Measurements from ENCODE around the gene SPATA24. TPM values are rescaled to one million over a fixed set of nuclear protein-coding genes. Genes with fewer than 3 reads are reported as not detected.

Gene SPATA24
- total RNA-seq, 4 donors from 2014 or later: 1.5 to 5.9 (median 5.5) TPM

DNA sequence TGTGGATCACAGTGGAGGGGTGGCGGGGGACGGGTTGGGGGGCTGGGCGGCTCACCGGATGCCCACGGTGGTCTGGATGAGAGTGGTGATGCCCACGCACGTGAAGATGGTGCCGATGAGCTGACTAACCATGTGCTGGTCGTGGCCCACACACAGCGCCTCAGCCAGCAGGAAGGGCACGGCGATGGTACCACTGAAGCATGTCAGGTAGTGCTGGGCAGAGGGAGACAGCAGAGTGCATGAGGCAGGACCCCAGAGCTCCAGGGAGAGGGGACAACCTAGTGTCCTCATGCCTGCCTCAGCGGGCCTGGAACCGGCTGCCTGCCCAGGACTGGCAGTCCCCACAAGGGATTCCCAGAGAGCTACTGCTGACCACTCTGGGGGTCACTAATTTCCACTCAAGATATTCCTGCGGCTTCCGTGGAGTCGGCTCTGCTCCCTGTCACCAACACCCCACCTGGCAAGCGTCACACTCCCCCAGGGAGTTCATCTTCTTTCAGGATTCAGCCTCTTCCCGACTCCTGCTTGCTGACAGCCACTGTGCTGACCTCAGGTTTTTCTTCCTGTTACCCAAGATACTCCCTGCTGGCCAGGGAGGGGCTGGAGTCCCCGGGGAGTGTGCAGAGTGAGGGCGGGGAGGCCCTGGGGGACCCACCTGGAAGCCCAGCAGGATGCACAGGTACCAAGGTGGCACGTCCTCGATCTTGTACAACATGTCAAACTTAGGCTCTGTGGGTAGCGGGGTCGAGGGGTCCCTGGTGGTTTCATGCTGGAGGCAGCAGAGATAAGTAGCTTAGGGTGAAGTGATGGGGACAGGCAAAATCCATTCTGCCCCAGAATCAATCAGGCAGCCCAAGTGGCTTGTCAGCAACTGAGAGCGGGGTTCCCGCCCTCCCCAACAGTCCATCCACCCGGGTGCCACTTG is 21.8 kb downstream of the SPATA24 start:
- WGBS, 2 donors: 82 to 100% methylated on average over 4 to 14 of the region's 28 CpGs
- Histone ChIP-seq H3K4me3 (no peak overlapping the region), H3K36me3 (no peaks in the 10 kb centered on the region), H3K27me3 (no peaks in the 10 kb centered on the region), H3K4me1 (peaks cover 25 to 44% (median 26%) of the 10 kb centered on the region in 3 donors), H3K27ac (no peak overlapping the region), H3K9me3 (no peaks in the 10 kb centered on the region)
- intact Hi-C loops (cut with DNase I): no loop called here
- DNase-seq: no peak
- TF ChIP-seq POLR2A (IDR thresholded peaks at IDR 0.05): no peak
- TF ChIP-seq, protein P1, sequence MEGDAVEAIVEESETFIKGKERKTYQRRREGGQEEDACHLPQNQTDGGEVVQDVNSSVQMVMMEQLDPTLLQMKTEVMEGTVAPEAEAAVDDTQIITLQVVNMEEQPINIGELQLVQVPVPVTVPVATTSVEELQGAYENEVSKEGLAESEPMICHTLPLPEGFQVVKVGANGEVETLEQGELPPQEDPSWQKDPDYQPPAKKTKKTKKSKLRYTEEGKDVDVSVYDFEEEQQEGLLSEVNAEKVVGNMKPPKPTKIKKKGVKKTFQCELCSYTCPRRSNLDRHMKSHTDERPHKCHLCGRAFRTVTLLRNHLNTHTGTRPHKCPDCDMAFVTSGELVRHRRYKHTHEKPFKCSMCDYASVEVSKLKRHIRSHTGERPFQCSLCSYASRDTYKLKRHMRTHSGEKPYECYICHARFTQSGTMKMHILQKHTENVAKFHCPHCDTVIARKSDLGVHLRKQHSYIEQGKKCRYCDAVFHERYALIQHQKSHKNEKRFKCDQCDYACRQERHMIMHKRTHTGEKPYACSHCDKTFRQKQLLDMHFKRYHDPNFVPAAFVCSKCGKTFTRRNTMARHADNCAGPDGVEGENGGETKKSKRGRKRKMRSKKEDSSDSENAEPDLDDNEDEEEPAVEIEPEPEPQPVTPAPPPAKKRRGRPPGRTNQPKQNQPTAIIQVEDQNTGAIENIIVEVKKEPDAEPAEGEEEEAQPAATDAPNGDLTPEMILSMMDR (IDR thresholded peaks at IDR 0.05): no peak

GRCh38 chr5:139379626-139380449 is 24.1 kb downstream of the SPATA24 start:
- WGBS, 2 donors: 80 to 92% methylated on average over 11 to 13 of the region's 15 CpGs
- TF ChIP-seq, protein P1 (IDR thresholded peaks at IDR 0.05): no peak
- no peak for TF ChIP-seq POLR2A (IDR thresholded peaks at IDR 0.05)
- H3K4me1 ChIP-seq: peaks cover 13 to 30% (median 16%) of the 10 kb centered on the region in 3 donors
- H3K27me3 ChIP-seq: no peaks in the 10 kb centered on the region
- no peak overlapping the region for H3K27ac ChIP-seq
- no peaks in the 10 kb centered on the region for H3K9me3 ChIP-seq
- H3K36me3 ChIP-seq: peaks cover 0 to 6% (median 0%) of the 10 kb centered on the region in 3 donors
- intact Hi-C loops (cut with DNase I): no loop called here
- no peak overlapping the region for H3K4me3 ChIP-seq
- no peak for DNase-seq

DNA sequence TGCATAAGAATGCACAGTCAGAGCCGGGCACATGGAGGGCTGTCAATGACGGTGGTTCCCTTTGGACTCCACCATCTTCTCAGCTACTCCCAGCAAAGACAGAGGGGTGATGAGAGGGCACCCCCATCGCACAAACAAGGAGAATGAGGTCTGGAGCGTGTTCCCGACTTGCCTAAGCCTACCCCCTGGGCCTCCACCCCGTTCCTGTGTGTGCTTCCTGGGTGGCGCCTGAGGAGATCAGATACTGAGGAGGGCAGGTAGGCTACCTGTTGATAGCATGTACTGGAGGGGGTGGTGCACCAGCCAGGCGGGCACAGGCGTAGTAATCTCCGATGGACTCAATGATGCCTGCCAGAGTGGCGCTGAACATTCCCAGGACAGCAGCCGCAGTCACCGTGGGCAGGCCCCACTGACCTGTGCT is 24.9 kb downstream of the SPATA24 start:
- H3K4me1 ChIP-seq: peaks cover 5 to 27% (median 9%) of the 10 kb centered on the region in 3 donors
- H3K4me3 ChIP-seq: no peak overlapping the region
- intact Hi-C loops (cut with DNase I): no loop called here
- whole genome bisulfite sequencing, 2 donors: 61 to 72% methylated on average over 3 to 4 of the region's 13 CpGs
- H3K27me3 ChIP-seq: no peaks in the 10 kb centered on the region
- TF ChIP-seq, protein P1 (IDR thresholded peaks at IDR 0.05): no peak
- no peak for TF ChIP-seq POLR2A (IDR thresholded peaks at IDR 0.05)
- H3K9me3 ChIP-seq: no peaks in the 10 kb centered on the region
- no peak for DNase-seq
- H3K36me3 ChIP-seq: peaks cover 0 to 6% (median 0%) of the 10 kb centered on the region in 3 donors
- no peak overlapping the region for H3K27ac ChIP-seq

- 81 to 83% methylated on average over 26 to 40 of the region's 47 CpGs for WGBS, 2 donors
- H3K27me3 ChIP-seq: no peaks in the 10 kb centered on the region
- intact Hi-C loops (cut with DNase I): no loop called here
- H3K9me3 ChIP-seq: no peaks in the 10 kb centered on the region
- H3K4me3 ChIP-seq: no peak overlapping the region
- peaks cover 5 to 27% (median 6%) of the 10 kb centered on the region in 3 donors for H3K4me1 ChIP-seq
- TF ChIP-seq POLR2A (IDR thresholded peaks at IDR 0.05): no peak
- TF ChIP-seq, protein P1 (IDR thresholded peaks at IDR 0.05): no peak
- no peak overlapping the region for H3K27ac ChIP-seq
- DNase-seq: no peak
- peaks cover 0 to 9% (median 0%) of the 10 kb centered on the region in 3 donors for H3K36me3 ChIP-seq
Observed at GRCh38 chr5:139378101-139378825, 25.6 kb downstream of the SPATA24 start.
